Esophagus muscularis mucosa (tissue), 4 donors: Measurements from ENCODE around the gene CPNE5. TPM values are rescaled to one million over a fixed set of nuclear protein-coding genes. Genes with fewer than 3 reads are reported as not detected.
A peak's percentile ranks its signal among the peaks of the same experiment; 100 is the strongest.

Experiments
- DNase-seq: peaks from one replicate; pipeline ENCODE4 v3.0.0-alpha.2; 2017; ENCODE audit errors: extremely low spot score
- H3K27ac ChIP-seq, 4 donors: fragments of 200-600 bp; sonication (generic); replicated peaks in 1 of 4; 1 replicate in 3 of 4; 2 replicates in 1 of 4; pipeline ENCODE4 v1.5.1; 2016 to 2019; ENCODE audit warnings: mild to moderate bottlenecking in 1 of 4
- H3K27me3 ChIP-seq, 4 donors: fragments of 200-600 bp; sonication (generic); one replicate each; pipeline versions ENCODE4 v1.5.1 to v1.6.0; 2016 to 2019
- H3K36me3 ChIP-seq, 4 donors: fragments of 200-600 bp; sonication (generic); one replicate each; pipeline ENCODE4 v1.5.1; 2016 to 2019
- H3K4me1 ChIP-seq, 4 donors: fragments of 200-600 bp; sonication (generic); one replicate each; pipeline ENCODE4 v1.5.1; 2016 to 2019
- H3K4me3 ChIP-seq, 4 donors: fragments of 200-600 bp; sonication (generic); 1 replicate in 2 of 4; 2 replicates in 2 of 4; pipeline ENCODE4 v1.5.1; 2016 to 2019; ENCODE audit warnings: mild to moderate bottlenecking in 4 of 4, moderate library complexity in 1 of 4
- H3K9me3 ChIP-seq, 4 donors: fragments of 200-600 bp; sonication (generic); 1 replicate in 3 of 4; 2 replicates in 1 of 4; pipeline ENCODE4 v1.5.1; 2016 to 2019
- CTCF ChIP-seq, 3 experiments: fragments of 200-600 bp in 2 of 3; fragments of 450-650 bp in 1 of 3; sonication (generic) in 2 of 3; IDR thresholded peaks; one replicate each; pipeline ENCODE4 v1.5.1; 2017 to 2019; ENCODE audit warnings: antibody characterized with exemption in 3 of 3, mild to moderate bottlenecking in 2 of 3, moderate library complexity in 1 of 3
- EP300 ChIP-seq: sonication (generic); formaldehyde crosslinking; IDR thresholded peaks from one replicate; pipeline ENCODE4 v1.6.1; 2017; ENCODE audit warnings: antibody characterized with exemption
- POLR2A ChIP-seq: fragments of 450-650 bp; IDR thresholded peaks from one replicate; pipeline ENCODE4 v1.6.1; 2017; ENCODE audit warnings: antibody characterized with exemption, moderate library complexity, mild to moderate bottlenecking, low read depth
- POLR2AphosphoS5 ChIP-seq, 2 donors: sonication (generic); formaldehyde crosslinking; IDR thresholded peaks; one replicate each; pipeline ENCODE4 v1.6.1; 2017; ENCODE audit warnings: antibody characterized with exemption in 2 of 2
- WGBS: methylation state at CpG from one replicate; pipeline ENCODE4 v1.1.5; 2018; 5-methylcytosine and 5-hydroxymethylcytosine counted together
- intact Hi-C: fragments of 100-400 bp; cut with DNase I; formaldehyde crosslinking; loops from one replicate; pipeline ENCODE4 v1.15.1; 2023
- total RNA-seq, 4 donors: library from RNA; depleted of rRNA; stranded (reverse); fragments of >200 nt; gene quantifications; one replicate each; pipeline versions ENCODE4 v1.1.0 to v1.2.1, GENCODE V29; 2016

The CPNE5 gene
- total RNA-seq, 4 donors from 2014 or later, result 2.1 to 4.6 (median 2.6) TPM

GRCh38 chr6:36766399-36766945 lies 72.8 kb downstream of the CPNE5 start:
- Histone ChIP-seq H3K4me3 (no peak overlapping the region), H3K27me3 (no peaks in the 10 kb centered on the region), H3K9me3 (no peaks in the 10 kb centered on the region), H3K27ac (no peak overlapping the region), H3K4me1 (peaks cover 21 to 42% (median 38%) of the 10 kb centered on the region in 4 donors), H3K36me3 (no peaks in the 10 kb centered on the region)
- intact Hi-C loops, result loop anchor here (2.0 to 5.0 kb wide), 2 partner anchors 84 to 251 kb away; no protein-coding TSS in a partner anchor
- TF ChIP-seq EP300, result no peak
- peak in 1 of 3 experiments; percentile 6 for TF ChIP-seq CTCF (IDR thresholded peaks at IDR 0.05)
- WGBS, result 88% methylated on average over 10 of the region's 10 CpGs
- no peak for DNase-seq

GRCh38 chr6:36765594-36766398 lies 73.4 kb downstream of the CPNE5 start:
- WGBS, result 21% methylated on average over 16 of the region's 17 CpGs
- no peak for DNase-seq
- no peaks in the 10 kb centered on the region for H3K36me3 ChIP-seq
- no peak overlapping the region for H3K27ac ChIP-seq
- no peak overlapping the region for H3K4me3 ChIP-seq
- no peak for TF ChIP-seq EP300
- no peak for TF ChIP-seq POLR2A
- TF ChIP-seq POLR2AphosphoS5 (IDR thresholded peaks at IDR 0.05), result peak in 1 of 2 donors; percentile 60
- TF ChIP-seq CTCF (IDR thresholded peaks at IDR 0.05), result peak; percentile 79 to 94 (median 93)
- H3K9me3 ChIP-seq, result no peaks in the 10 kb centered on the region
- intact Hi-C loops, result loop anchor here (2.0 to 5.0 kb wide), 2 partner anchors 85 to 252 kb away; no protein-coding TSS in a partner anchor
- H3K27me3 ChIP-seq, result no peaks in the 10 kb centered on the region
- peaks cover 21 to 42% (median 38%) of the 10 kb centered on the region in 4 donors for H3K4me1 ChIP-seq

- WGBS, result 64% methylated on average over 4 of the region's 10 CpGs
- no peaks in the 10 kb centered on the region for H3K36me3 ChIP-seq
- peaks cover 21 to 39% (median 34%) of the 10 kb centered on the region in 4 donors for H3K4me1 ChIP-seq
- H3K9me3 ChIP-seq, result no peaks in the 10 kb centered on the region
- no peak for TF ChIP-seq POLR2AphosphoS5 (IDR thresholded peaks at IDR 0.05)
- no peak overlapping the region for H3K4me3 ChIP-seq
- H3K27me3 ChIP-seq, result no peaks in the 10 kb centered on the region
- DNase-seq, result no peak
- no peak overlapping the region for H3K27ac ChIP-seq
- intact Hi-C loops, result loop anchor here (5.0 kb wide), 1 partner anchor 252 kb away; no protein-coding TSS in a partner anchor
These were observed 74.1 kb downstream of the CPNE5 start for GRCh38 chr6:36765190-36765589.

- no peak for TF ChIP-seq POLR2AphosphoS5 (IDR thresholded peaks at IDR 0.05)
- TF ChIP-seq EP300, result no peak
- TF ChIP-seq POLR2A, result no peak
- intact Hi-C loops, result no loop called here
- Histone ChIP-seq H3K27ac (no peak overlapping the region), H3K36me3 (no peaks in the 10 kb centered on the region), H3K4me1 (peaks cover 9 to 26% (median 24%) of the 10 kb centered on the region in 4 donors), H3K4me3 (no peak overlapping the region), H3K9me3 (no peaks in the 10 kb centered on the region), H3K27me3 (no peaks in the 10 kb centered on the region)
- DNase-seq, result no peak
- 94% methylated on average over 11 of the region's 11 CpGs for WGBS
These were observed 77.1 kb downstream of the CPNE5 start for GRCh38 chr6:36762123-36762522.

GRCh38 chr6:36760685-36761435 lies 78.4 kb downstream of the CPNE5 start:
- H3K27me3 ChIP-seq, result no peaks in the 10 kb centered on the region
- H3K4me1 ChIP-seq, result peaks cover 6 to 24% (median 20%) of the 10 kb centered on the region in 4 donors
- no peaks in the 10 kb centered on the region for H3K36me3 ChIP-seq
- H3K27ac ChIP-seq, result no peak overlapping the region
- DNase-seq, result no peak
- no peak overlapping the region for H3K4me3 ChIP-seq
- 86% methylated on average over 10 of the region's 11 CpGs for WGBS
- TF ChIP-seq CTCF (IDR thresholded peaks at IDR 0.05), result no peak
- no peak for TF ChIP-seq POLR2A
- TF ChIP-seq POLR2AphosphoS5 (IDR thresholded peaks at IDR 0.05), result no peak
- no peak for TF ChIP-seq EP300
- no peaks in the 10 kb centered on the region for H3K9me3 ChIP-seq
- intact Hi-C loops, result no loop called here
